Stomach (tissue), 4 donors: ENCODE data around the gene CRIP2.

Source experiments
- POLR2AphosphoS5 ChIP-seq, 3 donors: sonication (generic); formaldehyde crosslinking; IDR thresholded peaks; one replicate each; pipeline ENCODE4 v1.6.1; 2016; ENCODE audit warnings: antibody characterized with exemption in 3 of 3
- TF ChIP-seq, protein P1 (sequence below), 7 experiments: fragments of 450-650 bp in 4 of 7; fragments of 200-600 bp in 3 of 7; sonication (generic) in 3 of 7; IDR thresholded peaks; one replicate each; pipeline ENCODE4 v1.5.1; 2016 to 2019; ENCODE audit warnings: antibody characterized with exemption in 7 of 7, control low read depth in 2 of 7, mild to moderate bottlenecking in 1 of 7

DNA sequence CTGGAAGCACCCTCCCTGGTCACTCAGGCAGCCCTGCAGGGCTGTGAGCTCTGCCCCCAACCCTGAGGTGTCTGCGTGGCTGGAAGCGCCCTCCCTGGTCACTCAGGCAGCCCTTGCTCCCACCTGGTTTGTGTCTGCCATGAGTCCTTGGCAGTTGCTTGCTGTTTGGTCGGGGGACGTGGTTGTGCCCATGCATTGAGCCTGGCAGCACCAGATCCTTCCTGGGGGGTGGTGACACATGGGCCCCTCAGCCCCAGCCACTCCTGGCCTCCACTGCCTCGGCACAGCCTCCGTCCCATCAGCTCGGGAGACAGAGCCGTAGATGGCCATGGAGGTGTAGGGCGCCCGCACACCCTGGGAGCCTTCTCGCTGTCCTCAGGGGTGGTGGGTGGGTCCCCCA is 35.4 kb upstream of the CRIP2 start:
- TF ChIP-seq, protein P1, sequence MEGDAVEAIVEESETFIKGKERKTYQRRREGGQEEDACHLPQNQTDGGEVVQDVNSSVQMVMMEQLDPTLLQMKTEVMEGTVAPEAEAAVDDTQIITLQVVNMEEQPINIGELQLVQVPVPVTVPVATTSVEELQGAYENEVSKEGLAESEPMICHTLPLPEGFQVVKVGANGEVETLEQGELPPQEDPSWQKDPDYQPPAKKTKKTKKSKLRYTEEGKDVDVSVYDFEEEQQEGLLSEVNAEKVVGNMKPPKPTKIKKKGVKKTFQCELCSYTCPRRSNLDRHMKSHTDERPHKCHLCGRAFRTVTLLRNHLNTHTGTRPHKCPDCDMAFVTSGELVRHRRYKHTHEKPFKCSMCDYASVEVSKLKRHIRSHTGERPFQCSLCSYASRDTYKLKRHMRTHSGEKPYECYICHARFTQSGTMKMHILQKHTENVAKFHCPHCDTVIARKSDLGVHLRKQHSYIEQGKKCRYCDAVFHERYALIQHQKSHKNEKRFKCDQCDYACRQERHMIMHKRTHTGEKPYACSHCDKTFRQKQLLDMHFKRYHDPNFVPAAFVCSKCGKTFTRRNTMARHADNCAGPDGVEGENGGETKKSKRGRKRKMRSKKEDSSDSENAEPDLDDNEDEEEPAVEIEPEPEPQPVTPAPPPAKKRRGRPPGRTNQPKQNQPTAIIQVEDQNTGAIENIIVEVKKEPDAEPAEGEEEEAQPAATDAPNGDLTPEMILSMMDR (IDR thresholded peaks at IDR 0.05), result no peak
- no peak for TF ChIP-seq POLR2AphosphoS5 (IDR thresholded peaks at IDR 0.05)
